H7 (cell line): Measurements from ENCODE around the gene GRP. TPM values are rescaled to one million over a fixed set of nuclear protein-coding genes. Genes with fewer than 3 reads are reported as not detected.
"Not testable (repeated sequence)": the region's sequence is repeated elsewhere in the genome, so short reads cannot be mapped to it uniquely, and the experiment has no call there.

Source experiments
- DNase-seq: peaks from one replicate; pipeline ENCODE4 v3.0.0; 2012
- H3K27me3 ChIP-seq: 2 replicates; pipeline ENCODE4 v1.6.0; 2011; ENCODE audit warnings: mild to moderate bottlenecking, low read length; ENCODE audit not compliant: control insufficient read depth, insufficient read depth
- H3K36me3 ChIP-seq: replicated peaks from 2 replicates; pipeline ENCODE4 v1.5.1; 2011; ENCODE audit warnings: low read length; ENCODE audit not compliant: control insufficient read depth, insufficient read depth
- H3K4me3 ChIP-seq: 2 replicates; pipeline ENCODE4 v1.5.1; 2011; ENCODE audit warnings: low read depth, mild to moderate bottlenecking, control low read depth, low read length, moderate library complexity; ENCODE audit not compliant: insufficient read depth
- total RNA-seq: library from RNA; depleted of rRNA; stranded (reverse); fragments of >200 nt; shearing (Covaris generic); gene quantifications from 2 replicates; pipeline ENCODE4 v1.2.3, GENCODE V29; 2014

The GRP gene
- total RNA-seq, 1 experiment from 2014 or later: 0.42 TPM

DNA sequence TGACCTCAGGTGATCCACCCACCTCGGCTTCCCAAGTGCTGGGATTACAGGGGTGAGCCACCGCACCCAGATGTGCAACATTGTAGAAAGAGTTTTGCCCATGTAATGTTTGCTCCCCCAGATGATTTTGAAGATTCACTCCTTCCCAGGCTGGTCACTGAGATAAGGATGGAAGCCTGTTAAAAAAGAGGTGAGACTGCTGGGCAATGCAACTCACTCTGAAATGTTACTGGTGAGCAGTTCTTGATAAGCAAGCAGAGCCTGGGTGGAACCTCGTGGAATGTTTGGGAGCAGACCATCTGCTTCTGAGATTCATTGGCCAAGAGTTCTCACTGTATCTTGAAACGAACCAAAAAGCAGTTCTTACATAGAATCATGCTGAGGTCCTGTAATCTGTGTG lies 19.7 kb downstream of the GRP start:
- H3K36me3 ChIP-seq: no peaks in the 10 kb centered on the region
- H3K4me3 ChIP-seq: no peak overlapping the region
- H3K27me3 ChIP-seq: peaks cover 1% of the 10 kb centered on the region; the same call in 1 of the 2 replicates
- no peak for DNase-seq

DNA sequence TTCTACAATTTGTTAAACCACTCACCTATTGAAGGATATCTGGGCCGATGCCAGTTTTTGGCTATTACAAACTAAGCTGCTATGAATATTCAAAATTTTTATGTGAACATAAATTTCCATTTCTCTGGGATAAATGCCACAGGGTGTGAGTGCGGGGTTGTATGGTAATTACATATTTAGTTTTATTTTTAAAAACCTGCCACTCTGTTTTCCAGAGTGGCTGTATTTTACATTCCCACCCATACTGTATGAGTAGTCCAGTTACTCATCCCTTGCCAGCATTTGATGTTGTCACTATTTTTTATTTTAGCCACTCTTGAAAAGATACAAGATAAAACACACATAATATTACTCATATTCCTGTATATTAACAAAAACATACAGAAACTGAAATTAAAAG lies 22.9 kb downstream of the GRP start:
- H3K4me3 ChIP-seq: no peak overlapping the region
- H3K36me3 ChIP-seq: no peaks in the 10 kb centered on the region
- no peak for DNase-seq
- H3K27me3 ChIP-seq: peaks cover 12% of the 10 kb centered on the region

DNA sequence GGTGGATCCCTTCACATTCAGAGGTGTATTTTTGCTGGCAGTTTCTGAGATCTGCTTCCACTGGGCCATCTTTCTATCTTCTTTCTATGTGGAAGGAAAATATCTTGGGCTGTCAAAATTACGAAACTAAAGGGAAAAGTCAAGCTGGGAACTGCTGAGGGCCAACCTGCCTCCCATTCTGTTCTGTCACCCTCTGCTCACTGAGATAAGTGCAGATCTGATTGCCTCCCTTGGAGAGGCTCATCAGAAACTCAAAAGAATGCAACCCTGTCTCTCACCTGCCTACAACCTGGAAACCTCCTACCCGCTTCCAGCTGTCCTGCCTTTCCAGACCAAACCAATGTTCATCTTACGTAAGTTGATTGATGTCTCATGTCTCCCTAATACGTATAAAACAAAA lies 26.8 kb downstream of the GRP start:
- H3K36me3 ChIP-seq: no peaks in the 10 kb centered on the region
- H3K27me3 ChIP-seq: peaks cover 14% of the 10 kb centered on the region
- no peak for DNase-seq
- no peak overlapping the region for H3K4me3 ChIP-seq

GRCh38 chr18:59249199-59249774 lies 29.3 kb downstream of the GRP start:
- peak; percentile 63 for DNase-seq
- Histone ChIP-seq H3K27me3 (peaks cover 14% of the 10 kb centered on the region), H3K4me3 (no peak overlapping the region), H3K36me3 (no peaks in the 10 kb centered on the region)

DNA sequence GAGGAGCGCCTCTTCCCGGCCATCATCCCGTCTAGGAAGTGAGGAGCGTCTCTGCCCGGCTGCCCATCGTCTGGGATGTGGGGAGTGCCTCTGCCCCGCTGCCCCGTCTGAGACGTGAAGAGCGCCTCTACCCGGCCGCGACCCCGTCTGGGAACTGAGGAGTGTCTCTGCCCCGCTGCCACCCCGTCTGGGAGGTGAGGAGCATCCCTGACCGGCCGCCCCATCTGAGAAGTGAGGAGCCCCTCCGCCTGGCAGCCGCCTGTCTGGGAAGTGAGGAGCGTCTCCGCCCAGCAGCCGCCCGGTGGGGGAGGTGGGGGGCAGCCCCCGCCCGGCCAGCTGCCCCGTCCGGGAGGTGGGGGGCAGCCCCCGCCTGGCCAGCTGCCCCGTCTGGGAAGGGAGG lies 35.5 kb downstream of the GRP start:
- H3K4me3 ChIP-seq, H3K36me3 ChIP-seq, H3K27me3 ChIP-seq, DNase-seq: not testable (repeated sequence)

- DNase-seq, H3K4me3 ChIP-seq, H3K36me3 ChIP-seq: not testable (repeated sequence)
- peaks cover 44% of the 10 kb centered on the region for H3K27me3 ChIP-seq
Observed at GRCh38 chr18:59261842-59262241, 41.9 kb downstream of the GRP start.

DNA sequence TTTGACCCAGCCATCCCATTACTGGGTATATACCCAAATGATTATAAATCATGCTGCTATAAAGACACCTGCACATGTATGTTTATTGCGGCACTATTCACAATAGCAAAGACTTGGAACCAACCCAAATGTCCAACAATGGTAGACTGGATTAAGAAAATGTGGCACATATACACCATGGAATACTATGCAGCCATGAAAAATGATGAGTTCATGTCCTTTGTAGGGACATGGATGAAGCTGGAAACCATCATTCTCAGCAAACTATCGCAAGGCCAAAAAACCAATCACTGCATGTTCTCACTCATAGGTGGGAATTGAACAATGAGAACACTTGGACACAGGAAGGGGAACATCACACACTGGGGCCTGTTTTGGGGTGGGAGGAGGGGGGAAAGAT lies 42.3 kb downstream of the GRP start:
- H3K27me3 ChIP-seq: peaks cover 48% of the 10 kb centered on the region
- DNase-seq, H3K4me3 ChIP-seq, H3K36me3 ChIP-seq: not testable (repeated sequence)

DNA sequence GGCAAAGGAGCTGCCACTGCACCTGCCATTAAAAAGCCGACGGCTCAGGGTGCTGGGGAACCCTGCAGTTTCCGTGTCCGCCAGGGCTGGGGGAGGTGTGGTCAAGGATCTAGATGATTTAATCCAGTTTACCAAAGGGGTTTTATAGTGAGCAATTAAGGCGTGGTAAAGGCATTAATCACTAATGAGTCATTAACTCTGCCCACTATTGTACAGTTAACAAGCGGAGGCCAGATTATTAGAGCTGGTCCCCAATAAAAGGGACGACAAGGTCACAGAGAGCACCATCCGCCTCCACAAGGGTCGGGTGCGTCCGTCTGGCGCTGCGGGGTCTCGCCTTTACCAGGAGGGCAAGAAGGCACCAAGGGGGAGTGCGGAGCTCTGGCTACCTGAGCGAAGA lies 43.7 kb downstream of the GRP start:
- peak; percentile 21 for DNase-seq
- Histone ChIP-seq H3K4me3 (no peak overlapping the region), H3K36me3 (no peaks in the 10 kb centered on the region), H3K27me3 (peaks cover 62% of the 10 kb centered on the region)

- H3K4me3 ChIP-seq: no peak overlapping the region
- no peaks in the 10 kb centered on the region for H3K36me3 ChIP-seq
- peak; percentile 83 for DNase-seq
- H3K27me3 ChIP-seq: peaks cover 66% of the 10 kb centered on the region
Observed at GRCh38 chr18:59264121-59264571, 44.2 kb downstream of the GRP start.

- peak overlapping the region; percentile 46; the same call in 1 of the 2 replicates for H3K4me3 ChIP-seq
- peaks cover 71% of the 10 kb centered on the region for H3K27me3 ChIP-seq
- DNase-seq: peak; percentile 68
- no peaks in the 10 kb centered on the region for H3K36me3 ChIP-seq
Observed at GRCh38 chr18:59264651-59265245, 44.8 kb downstream of the GRP start.

- H3K27me3 ChIP-seq: peaks cover 78% of the 10 kb centered on the region
- peak; percentile 93 for DNase-seq
- peak overlapping the region; percentile 46 for H3K4me3 ChIP-seq
- H3K36me3 ChIP-seq: no peaks in the 10 kb centered on the region
Observed at GRCh38 chr18:59265246-59265973, 45.5 kb downstream of the GRP start.

DNA sequence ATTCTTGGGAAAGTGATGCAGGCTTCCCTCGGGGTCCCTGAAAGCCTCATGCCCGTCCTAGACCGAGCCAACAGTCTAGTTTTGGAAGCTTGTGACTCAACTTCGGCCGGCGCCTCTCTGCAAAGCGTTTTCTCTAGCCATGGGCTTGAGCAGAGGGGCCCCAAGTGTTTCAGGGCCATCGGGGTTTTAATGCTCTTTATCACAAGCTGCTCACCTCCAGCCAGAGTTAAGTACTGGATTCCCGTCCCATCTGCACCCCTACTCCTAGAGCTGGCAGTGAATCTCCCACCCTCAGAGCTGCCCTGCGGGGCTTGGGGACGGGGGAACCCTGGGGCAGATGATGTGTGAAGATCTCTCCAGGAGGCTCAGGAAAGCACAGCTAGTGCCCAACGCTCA lies 46.0 kb downstream of the GRP start:
- H3K4me3 ChIP-seq: no peak overlapping the region
- H3K36me3 ChIP-seq: no peaks in the 10 kb centered on the region
- peaks cover 84% of the 10 kb centered on the region for H3K27me3 ChIP-seq
- no peak for DNase-seq

DNA sequence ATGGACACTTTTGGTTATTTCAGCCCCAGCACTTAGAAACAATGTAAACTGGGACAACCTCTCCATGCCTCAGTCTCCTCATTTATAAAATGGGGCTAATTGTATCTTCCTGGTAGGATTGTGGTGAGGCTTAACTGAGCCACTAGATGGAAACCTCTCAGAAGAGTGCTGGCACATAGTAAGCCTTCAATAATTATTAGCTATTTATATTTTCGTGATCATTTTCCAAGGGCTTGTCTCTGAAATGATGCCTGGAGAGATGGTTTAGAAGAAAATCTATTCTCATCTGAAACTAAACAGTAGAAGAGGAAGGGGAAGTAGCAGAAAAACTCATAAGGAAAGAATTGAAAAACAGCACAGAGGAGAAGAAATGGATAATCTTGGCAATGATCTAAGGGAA lies 46.5 kb downstream of the GRP start:
- H3K36me3 ChIP-seq: no peaks in the 10 kb centered on the region
- peaks cover 88% of the 10 kb centered on the region for H3K27me3 ChIP-seq
- H3K4me3 ChIP-seq: no peak overlapping the region
- DNase-seq: no peak

- DNase-seq: peak; percentile 28
Observed at GRCh38 chr18:59266886-59267502, 47.0 kb downstream of the GRP start.

More at GRCh38 chr18:59266886-59267502, 47.0 kb downstream of the GRP start:
- H3K4me3 ChIP-seq: no peak overlapping the region
- H3K36me3 ChIP-seq: no peaks in the 10 kb centered on the region
- peaks cover 94% of the 10 kb centered on the region for H3K27me3 ChIP-seq
